C4-2B (cell line): ENCODE results near the gene GEMIN2.

Experiments used
- ZFX ChIP-seq: fragments of 450-650 bp; IDR thresholded peaks from 2 replicates; pipeline ENCODE4 v1.6.1; 2017
- TF ChIP-seq, protein P1 (sequence below): fragments of 450-650 bp; conservative IDR thresholded peaks from 2 replicates; pipeline ENCODE4 v1.5.1; 2017; ENCODE audit warnings: mild to moderate bottlenecking

DNA sequence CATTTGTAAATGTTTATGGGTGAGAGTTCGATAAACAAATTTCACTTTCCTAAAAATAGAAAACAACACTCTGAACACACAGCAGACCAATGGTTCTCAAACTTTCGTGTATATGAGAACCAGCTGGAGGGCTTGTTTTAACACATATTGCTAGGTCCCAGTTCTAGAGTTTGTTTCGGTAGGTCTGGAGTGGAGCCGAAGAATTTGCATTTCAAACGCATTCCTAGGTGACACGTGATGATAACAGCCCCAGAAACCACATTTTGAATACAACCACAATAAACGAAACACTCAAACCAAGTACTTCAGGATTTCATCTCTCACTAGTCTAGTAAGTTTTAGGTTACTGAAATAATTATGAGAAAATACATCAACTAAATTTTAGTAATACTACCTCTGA is 28.2 kb upstream of the GEMIN2 start:
- TF ChIP-seq, protein P1, sequence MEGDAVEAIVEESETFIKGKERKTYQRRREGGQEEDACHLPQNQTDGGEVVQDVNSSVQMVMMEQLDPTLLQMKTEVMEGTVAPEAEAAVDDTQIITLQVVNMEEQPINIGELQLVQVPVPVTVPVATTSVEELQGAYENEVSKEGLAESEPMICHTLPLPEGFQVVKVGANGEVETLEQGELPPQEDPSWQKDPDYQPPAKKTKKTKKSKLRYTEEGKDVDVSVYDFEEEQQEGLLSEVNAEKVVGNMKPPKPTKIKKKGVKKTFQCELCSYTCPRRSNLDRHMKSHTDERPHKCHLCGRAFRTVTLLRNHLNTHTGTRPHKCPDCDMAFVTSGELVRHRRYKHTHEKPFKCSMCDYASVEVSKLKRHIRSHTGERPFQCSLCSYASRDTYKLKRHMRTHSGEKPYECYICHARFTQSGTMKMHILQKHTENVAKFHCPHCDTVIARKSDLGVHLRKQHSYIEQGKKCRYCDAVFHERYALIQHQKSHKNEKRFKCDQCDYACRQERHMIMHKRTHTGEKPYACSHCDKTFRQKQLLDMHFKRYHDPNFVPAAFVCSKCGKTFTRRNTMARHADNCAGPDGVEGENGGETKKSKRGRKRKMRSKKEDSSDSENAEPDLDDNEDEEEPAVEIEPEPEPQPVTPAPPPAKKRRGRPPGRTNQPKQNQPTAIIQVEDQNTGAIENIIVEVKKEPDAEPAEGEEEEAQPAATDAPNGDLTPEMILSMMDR, result no peak
- TF ChIP-seq ZFX, result no peak
